Endothelial cell of umbilical vein (primary cell): Measurements from ENCODE around the gene CNTNAP2. TPM values are rescaled to one million over a fixed set of nuclear protein-coding genes. Genes with fewer than 3 reads are reported as not detected.

Experiments used
- BruUV-seq: library from RNA; stranded (reverse); fragments of 400-500 nt; replicated peaks from 2 replicates; lab custom pipeline; 2021; lab: Mats Ljungman, UMichigan
- CTCF ChIA-PET: fragments of 300-600, 350-600 bp; sonication (Branson Sonifier 250); formaldehyde crosslinking; loops from one replicate; lab custom pipeline; 2021; ENCODE audit warnings: antibody characterized with exemption, inconsistent platforms; lab: Charles Lee
- POLR2A ChIA-PET: fragments of 300-600, 350-600 bp; sonication (Branson Sonifier 250); formaldehyde crosslinking; loops from one replicate; lab custom pipeline; 2021; ENCODE audit warnings: antibody characterized with exemption, inconsistent platforms; lab: Charles Lee
- DNase-seq: peaks from one replicate; pipeline ENCODE4 v3.0.0-alpha.2; 2011; ENCODE audit warnings: low read depth, low spot score
- FAIRE-seq: peaks from 2 replicates; lab custom pipeline; 2011; peaks lifted over from hg19 to GRCh38; lab: Jason Lieb, UNC
- H2AFZ ChIP-seq: 2 replicates; pipeline ENCODE4 v1.6.0; 2012; ENCODE audit warnings: low read depth, low read length, control low read depth, inconsistent platforms
- H3K27ac ChIP-seq: 2 replicates; pipeline ENCODE4 v1.5.1; 2011; ENCODE audit warnings: low read depth, mild to moderate bottlenecking, control low read depth, low read length, moderate library complexity; ENCODE audit not compliant: insufficient read depth
- H3K27me3 ChIP-seq, 2 experiments: 2 replicates each; pipeline versions ENCODE4 v1.6.0 to v1.6.1; 2011; ENCODE audit warnings: low read length in 2 of 2, mixed read lengths in 1 of 2; ENCODE audit not compliant: control insufficient read depth in 2 of 2, insufficient read depth in 2 of 2
- H3K36me3 ChIP-seq, 2 experiments: 2 replicates in 1 of 2; 3 replicates in 1 of 2; pipeline ENCODE4 v1.5.1; 2011; ENCODE audit warnings: low read length in 2 of 2, mild to moderate bottlenecking in 1 of 2, moderate library complexity in 1 of 2; ENCODE audit not compliant: control insufficient read depth in 2 of 2, insufficient read depth in 2 of 2; ENCODE audit errors: extremely low read depth in 1 of 2
- H3K4me1 ChIP-seq: 3 replicates; pipeline ENCODE4 v1.5.1; 2011; ENCODE audit warnings: mild to moderate bottlenecking, low read length; ENCODE audit not compliant: control insufficient read depth, insufficient read depth; ENCODE audit errors: extremely low read depth
- H3K4me2 ChIP-seq: 2 replicates; pipeline ENCODE4 v1.6.1; 2011; ENCODE audit warnings: low read length, control low read depth, mixed read lengths; ENCODE audit not compliant: insufficient read depth
- H3K4me3 ChIP-seq, 3 experiments: fragments of 200-600 bp in 1 of 3; sonication (generic), shearing (Covaris generic) in 1 of 3; replicated peaks in 1 of 3; 2 replicates each; pipeline ENCODE4 v1.5.1; 2011 to 2016; ENCODE audit warnings: control low read depth in 3 of 3, low read length in 3 of 3, mild to moderate bottlenecking in 2 of 3, inconsistent platforms in 1 of 3, low read depth in 1 of 3, moderate library complexity in 1 of 3; ENCODE audit not compliant: insufficient read depth in 1 of 3
- H3K79me2 ChIP-seq: 2 replicates; pipeline ENCODE4 v1.6.0; 2012; ENCODE audit warnings: low read length, inconsistent platforms; ENCODE audit not compliant: control insufficient read depth, insufficient read depth
- H3K9ac ChIP-seq: replicated peaks from 2 replicates; pipeline ENCODE3; 2011; ENCODE audit warnings: low read length, control low read depth; ENCODE audit not compliant: insufficient read depth; ENCODE audit errors: extremely low read depth
- H3K9me1 ChIP-seq: replicated peaks from 3 replicates; pipeline ENCODE4 v1.6.0; 2011; ENCODE audit warnings: mild to moderate bottlenecking, low read length; ENCODE audit not compliant: control insufficient read depth, insufficient read depth; ENCODE audit errors: extremely low read depth
- H3K9me3 ChIP-seq: replicated peaks from 2 replicates; pipeline ENCODE4 v1.5.1; 2012; ENCODE audit warnings: low read length, inconsistent platforms; ENCODE audit not compliant: control insufficient read depth, insufficient read depth
- H4K20me1 ChIP-seq: replicated peaks from 2 replicates; pipeline ENCODE3; 2011; ENCODE audit warnings: mild to moderate bottlenecking, low read length; ENCODE audit not compliant: control insufficient read depth, insufficient read depth; ENCODE audit errors: extremely low read depth
- EZH2 ChIP-seq: IDR thresholded peaks from 2 replicates; pipeline ENCODE4 v1.6.1; 2012; ENCODE audit warnings: borderline replicate concordance, low read depth, mild to moderate bottlenecking, moderate library complexity, low read length, inconsistent platforms; ENCODE audit not compliant: severe bottlenecking
- GATA2 ChIP-seq: IDR thresholded peaks from 2 replicates; pipeline ENCODE4 v1.7.0; 2011; ENCODE audit warnings: low read depth, mild to moderate bottlenecking, moderate library complexity, mixed read lengths, low read length; ENCODE audit not compliant: insufficient read length, insufficient read depth
- JUN ChIP-seq: IDR thresholded peaks from 2 replicates; pipeline ENCODE4 v1.6.1; 2011; ENCODE audit warnings: borderline replicate concordance, low read depth; ENCODE audit not compliant: insufficient read length, insufficient read depth
- MYC ChIP-seq: IDR thresholded peaks from one replicate; pipeline ENCODE4 v1.6.1; 2011; ENCODE audit warnings: mild to moderate bottlenecking, low read depth, low read length
- dilution Hi-C: fragments of 300-500 bp; cut with MboI; formaldehyde crosslinking; loops from one replicate; pipeline ENCODE4 v1.15.0; 2019; ENCODE audit warnings: low sequenced_read_pairs; ENCODE audit not compliant: extremely low pct_ligation_motif_present
- intact Hi-C: fragments of 100-400 bp; cut with micrococcal nuclease; formaldehyde crosslinking; loops from one replicate; pipeline ENCODE4 v1.10.0; 2022
- polyA plus RNA-seq, 4 experiments: library from polyadenylated mRNA; depleted of rRNA in 3 of 4; stranded (reverse) in 3 of 4; unstranded in 1 of 4; fragments of >200 nt; gene quantifications; 2 replicates each; pipeline versions ENCODE4 v1.2.1 to v1.2.3, GENCODE V29; 2011 to 2012; ENCODE audit warnings: missing spikeins in 1 of 4
- total RNA-seq: library from RNA; stranded (reverse); gene quantifications from 2 replicates; pipeline ENCODE4 v1.2.3, GENCODE V29; 2021
- TF ChIP-seq, protein P1 (sequence below), 2 donors: IDR thresholded peaks; 1 replicate in 1 of 2; 2 replicates in 1 of 2; pipeline ENCODE4 v1.5.1; 2011; ENCODE audit warnings: low read length in 2 of 2, mild to moderate bottlenecking in 2 of 2, moderate library complexity in 2 of 2, control low read depth in 1 of 2, inconsistent platforms in 1 of 2, low read depth in 1 of 2; ENCODE audit not compliant: insufficient read depth in 1 of 2; ENCODE audit errors: extremely low read depth in 1 of 2

The CNTNAP2 gene
- total and polyA plus RNA-seq, 2 donors (not counting 3 experiments of a cell fraction or from before 2014, with no cell fraction given), result not detected

DNA sequence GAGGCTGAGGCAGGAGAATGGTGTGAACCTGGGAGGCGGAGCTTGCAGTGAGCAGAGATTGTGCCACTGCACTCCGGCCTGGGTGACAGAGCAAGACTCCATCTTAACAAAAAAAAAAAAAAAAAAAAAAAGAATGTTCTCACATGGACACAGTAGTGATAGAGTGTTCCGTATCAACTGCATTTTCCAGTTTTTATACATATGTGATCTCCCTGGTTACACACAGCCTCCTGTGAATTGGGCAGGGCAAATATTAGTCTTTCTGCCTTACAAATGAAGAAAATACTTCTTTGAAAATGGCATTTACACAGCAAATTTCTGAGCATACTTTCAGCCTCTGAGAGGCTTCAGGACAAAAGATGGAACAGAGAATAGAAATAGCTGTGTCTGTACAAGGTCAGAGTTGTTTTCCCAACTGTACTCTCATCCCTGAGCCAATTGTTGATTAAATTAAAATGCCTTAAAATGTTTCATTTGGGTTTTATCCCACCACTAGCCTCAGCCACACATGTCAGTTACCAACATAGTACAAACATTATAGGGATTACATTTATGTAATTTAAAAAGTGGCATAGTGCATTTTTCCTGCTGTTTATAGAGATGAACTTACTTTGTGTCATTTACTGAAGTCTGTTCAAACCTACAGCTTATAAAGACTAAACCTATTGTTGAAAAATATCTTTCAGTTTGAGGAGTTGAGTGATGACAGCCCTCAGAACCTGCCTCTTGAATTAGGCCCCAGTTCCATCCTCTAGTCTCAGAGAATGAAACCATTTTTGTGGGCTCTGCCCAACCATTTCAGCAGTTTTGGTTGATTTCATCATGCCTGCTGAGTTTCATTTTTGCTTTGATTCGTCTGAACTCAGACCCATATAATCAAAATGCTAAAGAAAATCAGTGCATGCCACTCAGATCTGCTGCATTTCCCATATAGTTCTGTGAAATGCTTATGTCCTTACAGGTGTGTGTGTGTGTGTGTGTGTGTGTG is 1864.5 kb downstream of the CNTNAP2 start:
- Histone ChIP-seq H3K9ac (no peak overlapping the region), H3K4me1 (no peaks in the 10 kb centered on the region), H3K79me2 (no peaks in the 10 kb centered on the region), H3K27me3 (no peaks in the 10 kb centered on the region), H3K36me3 (no peaks in the 10 kb centered on the region), H4K20me1 (no peaks in the 10 kb centered on the region), H3K4me2 (no peak overlapping the region), H3K27ac (no peak overlapping the region), H3K9me3 (no peaks in the 10 kb centered on the region), H3K4me3 (no peak overlapping the region), H3K9me1 (no peaks in the 10 kb centered on the region), H2AFZ (no peak overlapping the region)
- BruUV-seq, result no TSS peak
- CTCF ChIA-PET, result no interaction called here
- POLR2A ChIA-PET, result no interaction called here
- DNase-seq, result no peak
- TF ChIP-seq MYC (no peak), GATA2 (no peak), EZH2 (no peak), JUN (no peak)
- TF ChIP-seq, protein P1, sequence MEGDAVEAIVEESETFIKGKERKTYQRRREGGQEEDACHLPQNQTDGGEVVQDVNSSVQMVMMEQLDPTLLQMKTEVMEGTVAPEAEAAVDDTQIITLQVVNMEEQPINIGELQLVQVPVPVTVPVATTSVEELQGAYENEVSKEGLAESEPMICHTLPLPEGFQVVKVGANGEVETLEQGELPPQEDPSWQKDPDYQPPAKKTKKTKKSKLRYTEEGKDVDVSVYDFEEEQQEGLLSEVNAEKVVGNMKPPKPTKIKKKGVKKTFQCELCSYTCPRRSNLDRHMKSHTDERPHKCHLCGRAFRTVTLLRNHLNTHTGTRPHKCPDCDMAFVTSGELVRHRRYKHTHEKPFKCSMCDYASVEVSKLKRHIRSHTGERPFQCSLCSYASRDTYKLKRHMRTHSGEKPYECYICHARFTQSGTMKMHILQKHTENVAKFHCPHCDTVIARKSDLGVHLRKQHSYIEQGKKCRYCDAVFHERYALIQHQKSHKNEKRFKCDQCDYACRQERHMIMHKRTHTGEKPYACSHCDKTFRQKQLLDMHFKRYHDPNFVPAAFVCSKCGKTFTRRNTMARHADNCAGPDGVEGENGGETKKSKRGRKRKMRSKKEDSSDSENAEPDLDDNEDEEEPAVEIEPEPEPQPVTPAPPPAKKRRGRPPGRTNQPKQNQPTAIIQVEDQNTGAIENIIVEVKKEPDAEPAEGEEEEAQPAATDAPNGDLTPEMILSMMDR (IDR thresholded peaks at IDR 0.05; ENCODE audit: extremely low read depth in 1 of 2, insufficient read depth in 1 of 2, low read depth in 1 of 2, low read length in 2 of 2), result no peak
- FAIRE-seq, result no peak
- dilution Hi-C loops (no loop called here), intact Hi-C loops (no loop called here)
